ENCODE measurements around the gene PLEKHG3.
A peak's percentile ranks its signal among the peaks of the same experiment; 100 is the strongest.
"Not testable (repeated sequence)": the region's sequence is repeated elsewhere in the genome, so short reads cannot be mapped to it uniquely, and the experiment has no call there.

The PLEKHG3 gene

GRCh38 chr14:64704143-64704742, at the start of gene PLEKHG3:
Gene PLEKHG3 (plus strand): TSS chr14:64704424. CDS start chr14:64727632, 23,208 bp downstream.
- peak; percentile 72 for DNase-seq (ENCODE audit: low spot score)

GRCh38 chr14:64654901-64655300, 49.3 kb upstream of the PLEKHG3 start:
- DNase-seq (ENCODE audit: low spot score) = no peak

GRCh38 chr14:64656986-64657385, 47.2 kb upstream of the PLEKHG3 start:
- DNase-seq (ENCODE audit: low spot score) = no peak

GRCh38 chr14:64658201-64658600, 46.0 kb upstream of the PLEKHG3 start:
- no peak for DNase-seq (ENCODE audit: low spot score)

GRCh38 chr14:64658700-64659264, 45.4 kb upstream of the PLEKHG3 start:
- DNase-seq (ENCODE audit: low spot score) = not testable (repeated sequence)

GRCh38 chr14:64659366-64659765, 44.9 kb upstream of the PLEKHG3 start:
- no peak for DNase-seq (ENCODE audit: low spot score)

GRCh38 chr14:64663174-64663573, 41.0 kb upstream of the PLEKHG3 start:
- DNase-seq (ENCODE audit: low spot score) = no peak

- peak; percentile 54 for DNase-seq (ENCODE audit: low spot score)
These were observed 32.6 kb upstream of the PLEKHG3 start for GRCh38 chr14:64671591-64671990.

GRCh38 chr14:64673316-64673715, 30.9 kb upstream of the PLEKHG3 start:
- DNase-seq (ENCODE audit: low spot score) = no peak

GRCh38 chr14:64673748-64674147, 30.5 kb upstream of the PLEKHG3 start:
- DNase-seq (ENCODE audit: low spot score) = no peak

- no peak for DNase-seq (ENCODE audit: low spot score)
These were observed 29.4 kb upstream of the PLEKHG3 start for GRCh38 chr14:64674829-64675228.

GRCh38 chr14:64675312-64675711, 28.9 kb upstream of the PLEKHG3 start:
- no peak for DNase-seq (ENCODE audit: low spot score)

GRCh38 chr14:64676410-64677008, 27.7 kb upstream of the PLEKHG3 start:
- no peak for DNase-seq (ENCODE audit: low spot score)

- DNase-seq (ENCODE audit: low spot score) = no peak
These were observed 24.1 kb upstream of the PLEKHG3 start for GRCh38 chr14:64680013-64680713.

- DNase-seq (ENCODE audit: low spot score) = no peak
These were observed 23.5 kb upstream of the PLEKHG3 start for GRCh38 chr14:64680714-64681065.

- DNase-seq (ENCODE audit: low spot score) = no peak
These were observed 22.2 kb upstream of the PLEKHG3 start for GRCh38 chr14:64681796-64682710.

- no peak for DNase-seq (ENCODE audit: low spot score)
These were observed 21.4 kb upstream of the PLEKHG3 start for GRCh38 chr14:64682843-64683242.

- DNase-seq (ENCODE audit: low spot score) = no peak
These were observed 21.0 kb upstream of the PLEKHG3 start for GRCh38 chr14:64683264-64683663.

- no peak for DNase-seq (ENCODE audit: low spot score)
These were observed 20.1 kb upstream of the PLEKHG3 start for GRCh38 chr14:64684091-64684490.

GRCh38 chr14:64685371-64686281, 18.6 kb upstream of the PLEKHG3 start:
- no peak for DNase-seq (ENCODE audit: low spot score)

GRCh38 chr14:64686282-64686615, 18.0 kb upstream of the PLEKHG3 start:
- no peak for DNase-seq (ENCODE audit: low spot score)
